ENCODE measurements around the gene TDRD7.

TDRD7 gene

GRCh38 chr9:97514531-97514930 lies 102.6 kb downstream of the TDRD7 start:
- peak; percentile 95 for TF ChIP-seq TEAD4 (IDR thresholded peaks at IDR 0.05)
- TF ChIP-seq FOXM1 (IDR thresholded peaks at IDR 0.05; ENCODE audit: borderline replicate concordance, low read depth): peak; percentile 96
- no peak for TF ChIP-seq ZBTB7A (IDR thresholded peaks at IDR 0.05; ENCODE audit: low read depth)
- TF ChIP-seq TAF1 (IDR thresholded peaks at IDR 0.05; ENCODE audit: low read depth): no peak
- peak; percentile 64 for TF ChIP-seq EGR1 (IDR thresholded peaks at IDR 0.05)
- peak; percentile 29; the same call in 1 of the 2 replicates for TF ChIP-seq REST (IDR thresholded peaks at IDR 0.05; ENCODE audit: low read depth)
- peak; percentile 86; the same call in 1 of the 2 replicates for TF ChIP-seq CEBPB (IDR thresholded peaks at IDR 0.05)
- peak; percentile 98 for TF ChIP-seq TCF12 (IDR thresholded peaks at IDR 0.05; ENCODE audit: low read depth)
- no peak; the same call in 1 of the 2 replicates for TF ChIP-seq USF1 (IDR thresholded peaks at IDR 0.05)
- TF ChIP-seq RAD21 (IDR thresholded peaks at IDR 0.05; ENCODE audit: low read depth): peak; percentile 18; the same call in 1 of the 2 replicates
- TF ChIP-seq MAX (IDR thresholded peaks at IDR 0.05): peak; percentile 57; the same call in 1 of the 2 replicates
- TF ChIP-seq EP300 (IDR thresholded peaks at IDR 0.05; ENCODE audit: borderline replicate concordance): peak; percentile 98
- 0 out of 2 replicates have a peak, but pooled peaks have one; percentile 29 for TF ChIP-seq CREB1 (IDR thresholded peaks at IDR 0.05; ENCODE audit: low read depth)
- TF ChIP-seq NFIC (IDR thresholded peaks at IDR 0.05): peak; percentile 99
- TF ChIP-seq YY1 (IDR thresholded peaks at IDR 0.05; ENCODE audit: low read depth): peak; percentile 62; the same call in 1 of the 2 replicates

- TF ChIP-seq MAX (IDR thresholded peaks at IDR 0.05): no peak
- no peak for TF ChIP-seq REST (IDR thresholded peaks at IDR 0.05; ENCODE audit: low read depth)
- TF ChIP-seq EP300 (IDR thresholded peaks at IDR 0.05; ENCODE audit: borderline replicate concordance): no peak
- no peak for TF ChIP-seq EGR1 (IDR thresholded peaks at IDR 0.05)
- no peak for TF ChIP-seq NFIC (IDR thresholded peaks at IDR 0.05)
- no peak for TF ChIP-seq FOXM1 (IDR thresholded peaks at IDR 0.05; ENCODE audit: borderline replicate concordance, low read depth)
- no peak for TF ChIP-seq CEBPB (IDR thresholded peaks at IDR 0.05)
- no peak for TF ChIP-seq TEAD4 (IDR thresholded peaks at IDR 0.05)
These were observed 103.8 kb downstream of the TDRD7 start for GRCh38 chr9:97515662-97516061.

- TF ChIP-seq REST (IDR thresholded peaks at IDR 0.05; ENCODE audit: low read depth): no peak
- no peak for TF ChIP-seq TCF12 (IDR thresholded peaks at IDR 0.05; ENCODE audit: low read depth)
- no peak for TF ChIP-seq MAX (IDR thresholded peaks at IDR 0.05)
- no peak for TF ChIP-seq FOXM1 (IDR thresholded peaks at IDR 0.05; ENCODE audit: borderline replicate concordance, low read depth)
- TF ChIP-seq EGR1 (IDR thresholded peaks at IDR 0.05): no peak
- no peak for TF ChIP-seq RAD21 (IDR thresholded peaks at IDR 0.05; ENCODE audit: low read depth)
- no peak for TF ChIP-seq USF1 (IDR thresholded peaks at IDR 0.05)
- TF ChIP-seq YY1 (IDR thresholded peaks at IDR 0.05; ENCODE audit: low read depth): no peak
- TF ChIP-seq EP300 (IDR thresholded peaks at IDR 0.05; ENCODE audit: borderline replicate concordance): no peak
- no peak for TF ChIP-seq ZBTB7A (IDR thresholded peaks at IDR 0.05; ENCODE audit: low read depth)
- TF ChIP-seq CREB1 (IDR thresholded peaks at IDR 0.05; ENCODE audit: low read depth): no peak
- TF ChIP-seq TAF1 (IDR thresholded peaks at IDR 0.05; ENCODE audit: low read depth): no peak
- TF ChIP-seq TEAD4 (IDR thresholded peaks at IDR 0.05): no peak
- no peak for TF ChIP-seq CEBPB (IDR thresholded peaks at IDR 0.05)
- no peak for TF ChIP-seq NFIC (IDR thresholded peaks at IDR 0.05)
These were observed 104.2 kb downstream of the TDRD7 start for GRCh38 chr9:97516111-97516510.

Data from Ishikawa (cell line).